Lower lobe of right lung (tissue), 2 donors: ENCODE results near the gene PTP4A2. TPM values are rescaled to one million over a fixed set of nuclear protein-coding genes. Genes with fewer than 3 reads are reported as not detected.
"Not testable (repeated sequence)": the region's sequence is repeated elsewhere in the genome, so short reads cannot be mapped to it uniquely, and the experiment has no call there.

Experiments
- ATAC-seq, 2 donors: fragments of 200-7000 bp; cut with Tn5 transposase; one replicate each; pipeline ENCODE4 v1.9.1; 2020 to 2022; ENCODE audit warnings: mild to moderate bottlenecking in 2 of 2, moderate library complexity in 2 of 2
- DNase-seq: peaks from one replicate; pipeline ENCODE4 v3.0.0-alpha.2; 2020
- H3K27ac ChIP-seq: fragments of 200-600 bp; one replicate; pipeline ENCODE4 v1.8.0; 2022
- H3K27me3 ChIP-seq: fragments of 200-600 bp; one replicate; pipeline ENCODE4 v1.8.0; 2022; ENCODE audit warnings: low read depth
- H3K36me3 ChIP-seq: fragments of 200-600 bp; one replicate; pipeline ENCODE4 v1.8.0; 2022; ENCODE audit warnings: mild to moderate bottlenecking
- H3K4me1 ChIP-seq: fragments of 200-600 bp; one replicate; pipeline ENCODE4 v1.8.0; 2022
- H3K4me3 ChIP-seq: fragments of 200-600 bp; one replicate; pipeline ENCODE4 v1.8.0; 2022; ENCODE audit warnings: mild to moderate bottlenecking
- H3K9me3 ChIP-seq: fragments of 200-600 bp; one replicate; pipeline ENCODE4 v1.8.0; 2022
- CTCF ChIP-seq: fragments of 200-600 bp; IDR thresholded peaks from one replicate; pipeline ENCODE4 v1.8.0; 2022; ENCODE audit warnings: antibody characterized with exemption, mild to moderate bottlenecking
- intact Hi-C: fragments of 100-400 bp; cut with DNase I; formaldehyde crosslinking; loops from one replicate; pipeline ENCODE4 v1.11.0; 2022
- total RNA-seq: library from RNA; stranded (reverse); fragmentation: NEBNext Ultra II Directional; extraction: Animal tissue kit (Norgen Biotek cat#: 25700); gene quantifications from one replicate; pipeline ENCODE4 v1.2.1, GENCODE V29; 2021
- donor health status: DM: no; HTN: yes; CAD: no; lungs with severe emphysema.

Gene PTP4A2
- total RNA-seq, 1 donor from 2014 or later = 205 TPM

- Histone ChIP-seq H3K9me3 (no peaks in the 10 kb centered on the region), H3K27me3 (no peaks in the 10 kb centered on the region), H3K4me3 (no peak overlapping the region), H3K4me1 (peaks cover 46% of the 10 kb centered on the region), H3K27ac (peak overlapping the region; percentile 89), H3K36me3 (no peaks in the 10 kb centered on the region)
- ATAC-seq (peak; percentile 92 to 94), DNase-seq (peak; percentile 89)
- intact Hi-C loops = no loop called here
- no peak for TF ChIP-seq CTCF
Measured at GRCh38 chr1:31954607-31955283, 16.6 kb upstream of the PTP4A2 start.

DNA sequence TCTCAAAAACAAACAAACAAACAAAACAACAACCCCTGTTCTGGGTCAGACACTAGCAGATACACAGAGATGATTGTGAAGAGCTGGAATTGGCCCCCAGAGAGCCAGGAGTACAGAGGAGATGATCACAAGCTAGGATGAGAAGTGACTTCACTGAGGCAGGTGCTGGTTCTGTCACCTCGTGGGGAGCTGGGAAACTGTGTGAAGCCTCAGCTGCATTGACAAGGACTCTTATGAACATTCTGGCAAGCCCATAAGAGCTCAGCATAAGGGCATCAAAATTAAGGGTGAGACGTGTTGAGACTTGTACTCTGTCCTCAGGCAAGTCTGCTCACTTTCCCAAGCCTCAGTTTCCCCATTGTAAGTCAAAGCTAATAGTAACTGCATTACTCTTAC lies 14.7 kb upstream of the PTP4A2 start:
- H3K4me3 ChIP-seq = no peak overlapping the region
- no peaks in the 10 kb centered on the region for H3K36me3 ChIP-seq
- no peak for DNase-seq
- H3K27ac ChIP-seq = no peak overlapping the region
- H3K27me3 ChIP-seq = no peaks in the 10 kb centered on the region
- no peaks in the 10 kb centered on the region for H3K9me3 ChIP-seq
- no peak for ATAC-seq
- intact Hi-C loops = no loop called here
- TF ChIP-seq CTCF = no peak
- H3K4me1 ChIP-seq = peaks cover 40% of the 10 kb centered on the region

DNA sequence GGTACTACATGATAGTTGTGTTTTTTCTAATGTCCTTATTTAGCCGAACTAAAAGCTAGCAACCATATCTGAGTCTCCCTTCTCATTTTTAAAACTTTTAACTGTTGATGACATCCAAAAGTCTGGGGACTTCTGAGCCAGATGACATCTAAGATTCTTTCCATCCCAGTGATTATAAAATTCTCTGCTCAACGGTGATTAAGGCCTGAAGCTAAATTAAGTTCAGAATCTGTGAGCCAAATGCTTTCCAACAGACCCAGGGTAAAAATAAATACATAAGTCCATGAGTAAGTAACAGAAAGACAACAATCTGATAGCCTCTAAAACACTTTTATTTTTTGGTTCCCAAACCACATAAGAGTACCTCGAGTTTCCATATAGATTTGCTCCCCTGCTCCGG lies 13.1 kb upstream of the PTP4A2 start:
- intact Hi-C loops = no loop called here
- DNase-seq (no peak), ATAC-seq (no peak)
- H3K9me3 ChIP-seq = no peaks in the 10 kb centered on the region
- H3K27ac ChIP-seq = no peak overlapping the region
- TF ChIP-seq CTCF = no peak
- H3K4me1 ChIP-seq = peaks cover 26% of the 10 kb centered on the region
- H3K27me3 ChIP-seq = no peaks in the 10 kb centered on the region
- no peaks in the 10 kb centered on the region for H3K36me3 ChIP-seq
- no peak overlapping the region for H3K4me3 ChIP-seq

DNA sequence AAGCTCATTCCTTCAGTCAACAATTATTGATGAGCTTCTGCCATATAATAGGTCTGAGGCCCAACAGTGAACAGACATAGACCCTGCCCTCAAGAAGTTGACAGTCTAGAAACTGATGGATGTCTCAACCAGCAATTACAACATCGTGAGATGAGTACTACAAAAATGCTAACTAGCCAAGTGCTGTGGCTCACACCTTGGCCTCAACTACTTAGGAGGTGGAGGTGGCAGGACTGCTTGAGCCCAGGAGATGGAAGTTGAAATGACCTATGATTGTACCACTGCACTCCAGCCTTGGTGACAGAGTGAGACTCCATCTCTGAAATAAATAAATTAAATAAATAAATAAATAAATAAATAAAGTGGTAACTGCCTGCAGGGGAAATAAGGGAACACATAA lies 11.7 kb upstream of the PTP4A2 start:
- H3K9me3 ChIP-seq = no peaks in the 10 kb centered on the region
- H3K36me3 ChIP-seq = no peaks in the 10 kb centered on the region
- DNase-seq (no peak), ATAC-seq (no peak)
- peaks cover 19% of the 10 kb centered on the region for H3K4me1 ChIP-seq
- no peak overlapping the region for H3K4me3 ChIP-seq
- H3K27ac ChIP-seq = no peak overlapping the region
- H3K27me3 ChIP-seq = no peaks in the 10 kb centered on the region
- no peak for TF ChIP-seq CTCF
- intact Hi-C loops = no loop called here

- H3K9me3 ChIP-seq, intact Hi-C loops, ATAC-seq, DNase-seq, H3K36me3 ChIP-seq, H3K4me3 ChIP-seq, H3K27me3 ChIP-seq: not testable (repeated sequence)
- H3K4me1 ChIP-seq = peaks cover 46% of the 10 kb centered on the region
- H3K27ac ChIP-seq = peak overlapping the region; percentile 99
Measured at GRCh38 chr1:31945677-31946076, 7.5 kb upstream of the PTP4A2 start.

- Histone ChIP-seq H3K4me3 (peak overlapping the region; percentile 62), H3K27me3 (no peaks in the 10 kb centered on the region), H3K4me1 (peaks cover 58% of the 10 kb centered on the region), H3K27ac (peak overlapping the region; percentile 99), H3K9me3 (no peaks in the 10 kb centered on the region), H3K36me3 (no peaks in the 10 kb centered on the region)
- DNase-seq (peak; percentile 95), ATAC-seq (peak; percentile 92 to 95)
- intact Hi-C loops = no loop called here
- no peak for TF ChIP-seq CTCF
Measured at GRCh38 chr1:31944205-31945089, 6.3 kb upstream of the PTP4A2 start.
